Esophagus (tissue), 2 donors: Measurements from ENCODE around the gene EXOC6B. TPM values are rescaled to one million over a fixed set of nuclear protein-coding genes. Genes with fewer than 3 reads are reported as not detected.

Experiments
- H3K27ac ChIP-seq, 2 donors: one replicate each; pipeline ENCODE4 v1.5.1; 2013; ENCODE audit warnings: low read depth in 2 of 2, mild to moderate bottlenecking in 2 of 2, inconsistent platforms in 1 of 2, low read length in 1 of 2, moderate library complexity in 1 of 2
- H3K27me3 ChIP-seq, 2 donors: one replicate each; pipeline ENCODE4 v1.6.1; 2013; ENCODE audit warnings: low read length in 2 of 2, control low read depth in 1 of 2, mild to moderate bottlenecking in 1 of 2; ENCODE audit not compliant: insufficient read depth in 2 of 2, control insufficient read depth in 1 of 2
- H3K36me3 ChIP-seq, 2 donors: one replicate each; pipeline ENCODE4 v1.6.1; 2013; ENCODE audit warnings: low read length in 1 of 2; ENCODE audit not compliant: control insufficient read depth in 2 of 2, insufficient read depth in 2 of 2
- H3K4me1 ChIP-seq, 2 donors: one replicate each; pipeline ENCODE4 v1.6.1; 2013; ENCODE audit warnings: low read length in 1 of 2; ENCODE audit not compliant: control insufficient read depth in 2 of 2, insufficient read depth in 2 of 2
- H3K4me3 ChIP-seq, 2 donors: one replicate each; pipeline ENCODE4 v1.5.1; 2013; ENCODE audit warnings: low read length in 2 of 2, mild to moderate bottlenecking in 2 of 2, low read depth in 1 of 2, moderate library complexity in 1 of 2
- H3K9me3 ChIP-seq, 2 donors: one replicate each; pipeline ENCODE4 v1.6.1; 2013; ENCODE audit warnings: mild to moderate bottlenecking in 2 of 2, low read depth in 1 of 2, low read length in 1 of 2, moderate library complexity in 1 of 2; ENCODE audit not compliant: control insufficient read depth in 2 of 2, insufficient read depth in 1 of 2
- WGBS, 2 donors: extraction: QIAGEN DNeasy Blood & Tissue Kit; methylation state at CpG; one replicate each; pipeline ENCODE4 v1.1.7; 2013; 5-methylcytosine and 5-hydroxymethylcytosine counted together
- polyA plus RNA-seq, 2 donors: library from polyadenylated mRNA; stranded (reverse); fragments of 200-250 nt; gene quantifications; one replicate each; pipeline ENCODE4 v1.2.3, GENCODE V29; 2013
- donor health status: healthy with polysubstance abuse.
- donor health status: Bipolar disorder and iron deficiency.

Gene EXOC6B
- polyA plus RNA-seq, 2 donors: 6.0 to 8.4 TPM

- Histone ChIP-seq H3K27ac (no peak overlapping the region), H3K36me3 (no peaks in the 10 kb centered on the region), H3K9me3 (no peaks in the 10 kb centered on the region), H3K4me1 (peaks cover 6 to 24% of the 10 kb centered on the region in 2 donors), H3K4me3 (peak overlapping the region in 1 of 2 donors; percentile 62), H3K27me3 (peaks cover 4 to 19% of the 10 kb centered on the region in 2 donors)
- 3% methylated on average over 33 of the region's 33 CpGs for WGBS, 2 donors
These were observed 680.0 kb downstream of the EXOC6B start for GRCh38 chr2:72145658-72146329.

- Histone ChIP-seq H3K9me3 (no peaks in the 10 kb centered on the region), H3K36me3 (no peaks in the 10 kb centered on the region), H3K27me3 (peaks cover 4 to 19% of the 10 kb centered on the region in 2 donors), H3K4me1 (peaks cover 6 to 24% of the 10 kb centered on the region in 2 donors), H3K4me3 (peak overlapping the region; percentile 44 to 62), H3K27ac (peak overlapping the region in 1 of 2 donors; percentile 25)
- 1% methylated on average over 28 to 29 of the region's 29 CpGs for WGBS, 2 donors
These were observed 680.6 kb downstream of the EXOC6B start for GRCh38 chr2:72145289-72145657.

GRCh38 chr2:72144632-72145288, 681.1 kb downstream of the EXOC6B start:
- peaks cover 4 to 19% of the 10 kb centered on the region in 2 donors for H3K27me3 ChIP-seq
- peak overlapping the region; percentile 44 to 62 for H3K4me3 ChIP-seq
- H3K9me3 ChIP-seq: no peaks in the 10 kb centered on the region
- H3K27ac ChIP-seq: peak overlapping the region in 1 of 2 donors; percentile 25
- 0 to 2% methylated on average over 62 to 63 of the region's 63 CpGs for WGBS, 2 donors
- peaks cover 6 to 24% of the 10 kb centered on the region in 2 donors for H3K4me1 ChIP-seq
- no peaks in the 10 kb centered on the region for H3K36me3 ChIP-seq

GRCh38 chr2:72144274-72144631, 681.6 kb downstream of the EXOC6B start:
- peak overlapping the region in 1 of 2 donors; percentile 13 for H3K27ac ChIP-seq
- peak overlapping the region in 1 of 2 donors; percentile 62 for H3K4me3 ChIP-seq
- 5 to 7% methylated on average over 23 of the region's 23 CpGs for WGBS, 2 donors
- peaks cover 4 to 19% of the 10 kb centered on the region in 2 donors for H3K27me3 ChIP-seq
- peaks cover 6 to 21% of the 10 kb centered on the region in 2 donors for H3K4me1 ChIP-seq
- H3K36me3 ChIP-seq: no peaks in the 10 kb centered on the region
- no peaks in the 10 kb centered on the region for H3K9me3 ChIP-seq

- Histone ChIP-seq H3K4me3 (peak overlapping the region in 1 of 2 donors; percentile 9), H3K27ac (peak overlapping the region in 1 of 2 donors; percentile 7), H3K27me3 (peaks cover 4 to 19% of the 10 kb centered on the region in 2 donors), H3K4me1 (peaks cover 6 to 21% of the 10 kb centered on the region in 2 donors), H3K36me3 (no peaks in the 10 kb centered on the region), H3K9me3 (no peaks in the 10 kb centered on the region)
- 23% methylated on average over 60 to 65 of the region's 65 CpGs for WGBS, 2 donors
These were observed 682.2 kb downstream of the EXOC6B start for GRCh38 chr2:72143441-72144273.

- peak overlapping the region in 1 of 2 donors; percentile 9 for H3K4me3 ChIP-seq
These were observed 683.0 kb downstream of the EXOC6B start for GRCh38 chr2:72142570-72143440.

GRCh38 chr2:72141881-72142451, 683.9 kb downstream of the EXOC6B start:
- H3K9me3 ChIP-seq: no peaks in the 10 kb centered on the region
- H3K27me3 ChIP-seq: peaks cover 4 to 11% of the 10 kb centered on the region in 2 donors
- peaks cover 3 to 16% of the 10 kb centered on the region in 2 donors for H3K4me1 ChIP-seq
- 63 to 73% methylated on average over 13 of the region's 13 CpGs for WGBS, 2 donors
- no peak overlapping the region for H3K4me3 ChIP-seq
- H3K36me3 ChIP-seq: no peaks in the 10 kb centered on the region
- no peak overlapping the region for H3K27ac ChIP-seq

More at GRCh38 chr2:72142570-72143440, 683.0 kb downstream of the EXOC6B start:
- 21 to 28% methylated on average over 43 to 50 of the region's 50 CpGs for WGBS, 2 donors
- no peak overlapping the region for H3K27ac ChIP-seq
- no peaks in the 10 kb centered on the region for H3K9me3 ChIP-seq
- H3K36me3 ChIP-seq: no peaks in the 10 kb centered on the region
- peaks cover 6 to 21% of the 10 kb centered on the region in 2 donors for H3K4me1 ChIP-seq
- H3K27me3 ChIP-seq: peaks cover 4 to 18% of the 10 kb centered on the region in 2 donors

- WGBS, 2 donors: 92 to 94% methylated on average over 5 of the region's 5 CpGs
- H3K27ac ChIP-seq: no peak overlapping the region
- no peaks in the 10 kb centered on the region for H3K9me3 ChIP-seq
- H3K4me3 ChIP-seq: no peak overlapping the region
- peaks cover 4 to 7% of the 10 kb centered on the region in 2 donors for H3K27me3 ChIP-seq
- peaks cover 3 to 9% of the 10 kb centered on the region in 2 donors for H3K4me1 ChIP-seq
- no peaks in the 10 kb centered on the region for H3K36me3 ChIP-seq
These were observed 684.7 kb downstream of the EXOC6B start for GRCh38 chr2:72141032-72141645.
